Fibroblast of skin of scalp (primary cell): ENCODE measurements around the gene FNDC5.

Experiments used
- DNase-seq: peaks from one replicate; pipeline ENCODE4 v3.0.0-alpha.2; 2013

FNDC5 gene

DNA sequence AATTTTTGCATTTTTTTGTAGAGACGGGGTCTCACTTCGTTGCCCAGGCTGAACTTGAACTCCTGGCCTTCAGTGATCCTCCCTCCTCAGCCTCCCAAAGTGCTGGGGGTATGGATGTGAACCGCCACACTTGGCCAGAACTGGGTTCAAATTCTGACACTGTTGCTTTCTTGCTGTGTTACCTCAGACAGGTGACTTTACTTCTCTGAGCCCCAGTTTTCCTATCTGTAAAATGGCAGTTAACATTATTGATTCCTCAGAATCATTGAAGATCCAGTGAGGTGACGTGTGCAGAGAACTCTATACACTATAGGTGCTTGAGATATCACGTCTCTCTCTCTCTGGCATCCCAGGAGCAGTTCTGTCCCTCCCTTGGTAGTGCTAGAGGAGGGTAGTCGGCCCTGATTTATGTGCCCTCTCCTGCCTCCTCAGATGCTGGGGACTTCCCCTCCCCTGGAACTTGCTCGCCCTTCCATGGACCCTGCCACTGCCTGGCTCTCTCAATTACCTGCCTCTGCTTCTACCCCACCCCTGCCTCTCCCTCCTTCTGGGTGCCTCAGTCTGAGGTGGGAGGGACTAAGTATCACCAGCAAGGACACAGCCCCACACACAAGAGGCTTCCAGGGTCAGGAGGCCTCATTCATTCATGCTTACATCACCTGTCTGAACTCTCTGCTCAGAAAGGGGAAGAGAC, 12.8 kb upstream of the FNDC5 start:
- DNase-seq, result no peak

DNA sequence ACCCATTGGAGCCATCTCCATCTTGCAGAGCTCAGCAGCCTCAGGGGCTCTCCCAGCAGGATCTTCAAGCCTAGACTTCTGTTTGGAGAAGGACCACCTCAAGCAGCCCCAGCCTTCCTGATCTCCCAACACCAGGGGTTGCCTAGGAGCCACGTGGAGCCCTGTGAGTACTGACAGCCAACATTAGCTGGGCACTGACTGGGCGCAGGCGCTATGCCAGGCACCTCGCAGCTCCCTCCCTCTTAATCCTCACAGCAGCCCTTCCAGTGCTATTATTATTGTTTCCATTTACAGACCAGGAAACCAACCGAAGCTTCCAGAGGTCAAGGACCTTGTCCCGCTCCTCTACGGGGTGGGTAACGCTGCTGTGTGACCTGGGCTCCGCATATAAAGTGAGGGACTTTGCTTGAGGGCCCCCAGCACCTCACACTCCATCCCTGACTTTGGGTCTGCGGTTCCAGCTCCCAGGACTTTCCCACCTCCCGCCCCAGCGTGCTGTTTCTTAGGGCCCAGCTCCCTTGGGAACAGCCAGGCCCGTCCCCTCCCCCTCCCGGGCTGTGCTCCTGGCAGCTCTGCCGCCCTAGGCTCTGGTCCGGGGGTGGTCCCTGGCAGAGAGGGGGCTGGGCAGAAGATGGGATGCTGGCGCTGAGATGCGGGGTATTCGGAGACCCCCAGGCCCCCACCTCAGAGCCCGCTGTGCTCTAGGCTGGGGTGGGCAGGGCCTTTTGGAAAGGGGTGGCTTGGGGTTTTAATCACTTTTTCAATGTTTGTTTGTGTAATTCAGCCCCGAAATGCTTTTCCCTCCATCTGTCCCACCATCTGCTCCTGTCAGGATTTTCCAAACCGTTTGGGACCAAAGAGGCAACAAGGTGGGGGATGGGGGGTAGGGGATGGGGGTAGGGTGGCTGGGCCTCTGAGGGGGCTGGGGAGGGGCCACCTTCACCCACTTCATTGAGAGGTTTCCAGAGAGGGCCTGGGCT, 11.4 kb upstream of the FNDC5 start:
- DNase-seq, result no peak

DNA sequence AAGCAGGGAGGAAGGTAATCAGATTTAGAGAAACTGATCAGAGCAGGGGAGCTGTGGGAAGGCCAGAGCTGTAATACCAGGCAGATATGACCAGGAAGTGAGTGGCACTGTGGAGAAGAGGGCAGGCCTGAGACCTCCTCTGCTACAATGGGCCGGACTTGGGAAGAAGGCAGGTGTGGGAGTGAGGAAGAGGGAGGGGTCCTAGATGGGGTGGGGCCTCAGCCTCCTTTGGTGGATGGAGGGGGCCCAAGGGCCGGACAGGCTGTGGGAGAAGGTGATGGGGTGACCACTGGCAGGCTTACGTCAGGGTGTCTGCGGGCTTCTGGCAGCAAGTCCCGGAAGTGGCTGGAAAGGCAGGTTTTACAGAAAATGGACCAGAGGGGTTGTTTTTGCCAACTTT, 10.6 kb upstream of the FNDC5 start:
- DNase-seq, result no peak

DNA sequence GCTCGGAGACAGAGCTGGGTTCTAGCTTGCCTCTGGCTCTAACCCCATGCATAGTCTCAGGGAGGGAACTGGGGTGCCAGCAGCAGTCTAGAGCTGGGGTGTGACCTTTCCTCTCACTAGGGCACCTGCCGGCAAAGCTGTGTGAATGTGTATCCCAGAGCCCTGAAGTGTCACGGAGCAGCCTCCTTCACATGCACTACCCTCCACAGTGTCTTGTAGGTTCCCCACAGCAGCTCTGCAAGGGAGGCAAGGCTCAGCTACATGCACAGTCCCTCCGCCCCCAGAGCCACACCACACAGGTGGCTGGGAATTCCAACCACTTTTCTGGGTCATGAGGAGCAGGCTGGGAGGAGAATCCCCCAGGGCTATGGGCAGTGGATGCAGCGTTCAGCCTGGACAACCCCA, 7.9 kb upstream of the FNDC5 start:
- DNase-seq, result no peak

DNA sequence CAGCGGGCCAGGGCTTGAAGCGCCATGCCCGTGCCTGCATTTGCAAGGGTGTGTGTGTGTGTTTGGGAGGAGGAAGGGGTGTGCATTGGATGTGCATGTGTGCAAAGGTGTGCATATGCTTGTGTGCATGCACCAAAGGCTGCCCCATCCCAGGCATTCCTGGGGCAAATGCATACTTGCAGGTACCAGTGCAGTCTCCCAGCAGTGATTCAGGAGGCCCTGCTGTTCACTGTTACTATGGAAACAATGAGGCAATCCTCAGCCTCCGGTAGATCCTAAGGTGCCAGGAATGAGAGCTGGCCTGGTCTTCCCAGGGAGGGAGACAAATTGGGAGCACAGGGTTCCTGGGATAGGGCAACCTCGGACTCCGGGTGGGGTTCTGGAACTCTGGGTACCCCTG, 7.5 kb upstream of the FNDC5 start:
- no peak for DNase-seq

DNA sequence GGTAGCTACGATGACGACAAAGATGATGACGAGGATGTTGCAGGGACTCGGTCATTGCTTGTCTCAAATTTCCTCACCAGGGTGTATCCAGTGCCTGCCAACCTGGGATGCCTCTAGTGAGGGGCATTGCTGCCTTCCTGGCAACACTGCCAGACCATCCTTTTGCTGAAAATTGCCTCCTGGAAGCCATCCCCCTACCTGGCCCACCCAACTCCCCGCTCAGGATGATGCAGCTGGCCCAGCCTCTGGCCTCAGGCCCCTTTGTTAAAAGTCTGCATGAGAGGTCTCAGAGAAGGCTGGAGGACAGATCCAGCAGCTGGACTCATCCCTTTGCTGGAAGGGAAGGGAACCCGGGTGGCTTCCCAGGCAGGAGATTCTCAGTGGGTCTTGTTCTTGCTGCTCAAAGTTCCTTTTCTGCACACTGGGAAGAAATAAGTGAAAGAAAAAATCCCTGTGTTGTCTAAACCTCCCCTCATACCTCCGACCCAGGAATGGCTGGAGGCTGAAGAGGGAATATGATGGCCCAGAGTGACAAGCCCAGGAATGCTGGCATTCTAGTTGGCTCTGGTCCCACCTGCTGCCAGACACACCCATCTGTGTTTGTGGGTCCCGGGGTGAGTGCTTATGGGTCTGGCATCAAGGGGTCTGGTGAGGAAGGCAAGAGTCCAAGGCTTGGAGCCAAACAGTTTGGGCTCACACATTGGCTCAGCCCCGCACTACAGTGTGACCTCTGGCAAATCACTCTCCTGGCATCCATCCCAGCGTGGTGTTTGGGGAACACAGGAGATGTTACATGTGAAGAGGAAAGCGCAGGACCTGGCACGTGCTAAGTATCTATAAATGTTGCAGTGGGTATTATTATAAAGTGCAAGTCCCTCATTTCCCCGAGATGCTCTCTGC, 6.7 kb upstream of the FNDC5 start:
- DNase-seq, result no peak

DNA sequence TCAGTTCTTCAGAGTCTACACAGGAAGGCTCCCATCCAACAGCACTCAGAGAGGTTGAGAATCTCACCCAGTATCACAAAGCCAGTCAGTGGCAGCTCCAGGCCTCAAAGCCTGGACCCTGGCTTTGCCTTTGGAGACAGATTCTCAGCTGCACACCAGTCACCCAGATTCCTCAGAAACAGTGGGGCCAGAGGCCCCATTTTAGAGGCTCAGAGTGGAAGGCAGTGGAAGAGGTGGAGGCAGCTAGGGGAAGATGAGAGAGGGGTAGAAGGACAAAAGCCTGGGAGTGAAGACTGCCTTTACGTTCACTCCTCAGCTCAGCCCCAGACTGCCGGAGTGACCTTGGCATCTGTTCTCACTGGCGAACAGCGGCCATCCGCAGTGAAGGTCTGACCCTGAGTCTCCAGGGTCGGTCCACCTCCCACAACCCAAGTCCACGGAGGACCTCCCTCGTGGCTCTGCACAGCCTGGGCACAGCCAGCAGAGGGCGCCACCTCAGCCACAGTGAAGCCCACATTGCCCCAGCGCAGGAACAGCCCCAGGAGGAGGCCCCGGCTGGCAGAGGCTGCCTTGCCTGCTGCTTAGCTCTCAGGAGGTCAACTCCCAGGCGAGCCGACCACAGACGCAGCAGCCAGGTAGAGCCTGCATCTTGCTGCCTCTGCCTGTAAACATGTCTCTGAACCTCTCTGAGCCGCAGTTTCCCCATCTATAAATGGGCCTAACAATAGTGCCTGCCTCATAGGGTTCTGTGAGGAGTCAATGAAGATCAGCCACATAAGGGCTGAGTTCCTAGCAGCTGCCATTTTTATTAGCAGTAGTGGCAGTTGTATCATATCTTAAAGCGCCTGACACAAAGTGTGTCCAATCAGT, 5.9 kb upstream of the FNDC5 start:
- DNase-seq, result peak; percentile 43

DNA sequence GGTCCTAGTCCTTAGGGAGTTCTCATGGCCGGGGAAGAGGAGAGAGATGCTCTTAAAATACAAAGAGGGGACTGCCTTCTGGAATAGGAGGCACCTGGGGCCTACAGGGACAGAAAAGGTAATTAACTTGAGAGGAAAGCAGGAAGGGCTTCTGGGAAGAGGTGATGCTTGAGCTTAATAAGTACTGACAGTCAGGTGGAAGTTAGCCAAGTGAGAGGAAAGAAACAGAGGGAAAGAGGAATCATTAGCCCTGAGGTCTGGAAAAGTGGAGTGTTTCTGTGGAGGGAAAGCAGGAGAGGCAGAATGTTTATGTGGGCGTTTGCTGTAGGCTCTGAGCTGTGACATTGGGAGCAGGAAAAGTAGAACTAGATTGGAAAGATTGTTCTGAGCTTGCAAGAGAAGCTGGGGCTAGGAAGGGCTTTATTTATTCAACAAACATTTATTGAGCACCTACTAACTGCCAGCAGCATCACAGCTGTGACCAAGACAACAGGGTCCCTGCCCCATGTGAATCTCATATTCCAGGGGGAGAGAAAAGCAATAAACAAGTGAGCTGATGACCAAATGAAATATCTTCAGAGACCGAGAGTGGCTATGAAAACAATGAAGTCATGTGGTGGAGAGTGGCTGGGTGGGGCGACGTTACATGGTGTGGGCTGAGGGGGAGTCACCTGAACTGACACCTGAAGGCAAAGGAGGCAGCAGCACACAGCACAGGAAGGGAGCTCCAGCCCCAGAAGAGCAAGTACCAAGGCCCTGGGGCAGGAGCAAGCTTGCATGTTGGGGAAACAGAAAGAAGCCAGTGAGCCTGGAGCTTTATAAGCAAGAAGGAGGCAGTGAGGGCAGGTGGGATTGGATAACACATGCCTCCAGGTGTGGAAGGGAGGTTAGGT, 4.4 kb upstream of the FNDC5 start:
- DNase-seq, result no peak

DNA sequence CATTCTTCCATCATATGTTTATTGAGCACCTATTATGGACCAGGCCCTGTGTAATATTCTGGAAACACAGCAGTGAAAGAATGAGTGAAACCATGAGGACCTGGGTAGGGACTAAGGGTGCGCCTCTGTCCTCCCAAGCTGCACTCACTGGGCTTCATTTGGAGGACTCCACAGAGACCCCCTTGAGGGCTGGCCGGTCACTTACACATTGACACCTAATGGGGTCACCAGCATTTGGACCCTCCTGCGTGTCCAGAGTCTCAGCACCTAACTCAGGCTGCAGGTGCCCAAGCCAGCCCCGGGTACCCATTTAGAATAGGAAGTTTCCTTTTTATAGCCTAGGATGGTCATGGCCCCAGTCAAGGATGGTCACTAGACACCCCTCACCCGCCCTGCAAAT, 2.8 kb upstream of the FNDC5 start:
- DNase-seq, result no peak

DNA sequence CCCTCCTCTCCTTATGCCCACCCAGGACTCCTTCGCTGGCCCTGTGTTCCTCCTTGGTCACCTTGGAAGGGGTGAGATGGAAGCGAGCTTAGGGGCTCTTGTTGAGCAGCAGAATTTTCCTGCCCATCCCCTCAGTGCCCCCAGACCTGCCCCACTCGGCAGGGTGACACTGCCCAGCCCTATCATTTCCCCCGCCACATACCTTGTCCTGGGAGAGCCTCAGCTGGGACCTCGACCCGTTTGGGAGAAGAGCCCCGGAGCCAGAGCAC, 1.4 kb upstream of the FNDC5 start:
- DNase-seq, result no peak

DNA sequence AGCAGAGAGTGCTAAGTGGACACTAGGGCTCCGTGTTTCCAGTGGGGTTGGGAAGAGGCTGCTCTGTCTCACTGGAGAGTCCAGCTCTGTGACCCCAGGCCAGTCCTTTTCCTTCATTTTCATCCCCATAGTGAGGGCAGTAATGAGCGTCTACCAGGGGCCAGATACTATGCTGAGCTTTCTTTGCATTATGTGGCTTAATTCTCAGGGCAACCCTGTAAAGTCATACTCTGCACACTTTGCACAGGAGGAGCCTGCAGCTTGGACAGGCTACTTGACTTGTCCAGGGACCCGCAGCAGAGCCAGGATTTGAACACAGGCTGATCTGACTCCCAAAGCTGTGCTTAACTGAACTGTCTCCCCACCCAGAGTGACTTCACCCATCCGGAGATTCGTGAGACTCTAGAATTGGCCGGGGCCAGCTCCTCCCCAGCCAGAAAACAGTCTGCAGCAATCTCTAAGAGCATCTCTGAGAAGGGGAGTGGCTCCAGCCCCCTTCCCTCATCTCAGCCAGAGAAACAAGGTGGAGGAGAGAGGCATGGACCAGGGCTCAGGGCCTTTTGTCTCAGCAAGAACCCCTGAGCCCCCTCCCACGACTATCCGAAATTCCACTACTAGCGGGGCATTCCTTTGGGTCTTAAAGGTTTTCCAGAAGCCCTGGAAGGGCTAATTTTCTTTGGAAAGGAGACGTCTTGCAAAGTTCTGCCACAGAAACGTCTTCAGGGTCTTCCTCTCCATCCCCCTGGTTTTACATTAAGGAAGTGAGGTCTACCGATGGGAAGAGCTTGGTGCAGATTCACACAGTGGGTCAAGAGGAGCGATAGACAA, 866 bp upstream of the FNDC5 start:
- peak; percentile 34 for DNase-seq

DNA sequence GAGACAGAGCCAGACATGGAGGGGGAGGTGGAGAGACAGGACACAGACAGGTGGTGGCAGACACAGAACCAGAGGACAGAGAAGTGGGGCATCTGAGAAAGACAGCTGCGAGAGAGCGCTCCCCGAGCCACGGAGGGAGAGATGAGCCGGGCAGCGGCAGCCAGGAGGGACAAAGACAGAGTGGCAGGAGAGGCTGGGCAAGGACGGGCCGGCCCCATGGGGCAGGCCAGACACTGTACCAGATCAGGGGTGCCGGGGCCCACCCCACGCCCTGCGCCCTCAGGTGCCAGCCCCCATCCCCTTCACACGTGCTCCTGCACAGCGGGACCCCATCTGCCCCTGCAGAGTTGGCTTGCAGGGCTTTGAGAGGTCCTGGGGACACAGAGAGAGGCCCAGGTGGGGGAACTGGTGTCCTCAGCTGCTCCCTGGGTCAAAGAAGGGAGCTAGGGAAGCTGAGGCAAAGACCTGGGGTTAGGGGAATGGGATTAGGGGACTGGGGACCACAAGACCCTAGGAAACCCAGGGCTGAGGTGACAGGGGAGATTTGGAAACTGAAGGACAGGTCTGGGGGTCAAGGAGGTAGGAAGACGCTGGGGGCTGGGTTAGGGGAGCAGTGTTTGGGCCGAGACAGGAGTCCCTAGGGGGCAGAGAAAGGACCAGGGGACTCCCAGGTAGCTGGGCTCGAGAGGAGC, 643 bp downstream of the FNDC5 start:
- no peak for DNase-seq

DNA sequence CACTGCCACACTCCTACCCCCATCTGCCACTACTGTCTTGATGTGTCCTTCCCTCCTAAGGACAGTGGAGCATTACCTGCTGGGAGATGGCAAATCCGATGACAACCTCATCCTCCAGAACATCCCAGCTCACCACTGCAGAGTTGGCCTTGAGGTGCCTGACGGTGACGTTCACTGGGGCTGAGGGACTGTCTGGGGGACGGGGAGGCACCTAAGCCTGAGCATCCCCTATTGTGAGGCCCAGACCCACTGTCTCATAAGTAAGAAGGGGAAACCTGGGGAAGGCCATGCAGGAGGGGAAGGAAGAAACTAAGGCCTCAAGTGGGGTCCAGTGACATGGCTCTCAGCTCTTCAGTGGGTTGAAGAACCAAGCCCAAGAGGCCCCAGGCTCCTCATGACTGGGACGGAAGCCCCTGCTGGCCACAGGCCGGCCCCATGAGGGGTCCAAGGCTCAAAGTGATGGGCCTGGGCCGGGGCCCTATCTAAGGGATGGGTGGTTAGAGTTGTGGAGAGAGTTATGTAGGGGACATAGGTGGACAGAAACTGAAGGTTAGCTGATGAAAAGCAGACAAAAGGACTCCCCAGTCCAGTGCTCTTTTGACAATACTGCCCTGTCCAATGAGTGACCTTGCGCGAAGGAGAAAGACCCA, 1.8 kb downstream of the FNDC5 start:
- no peak for DNase-seq

DNA sequence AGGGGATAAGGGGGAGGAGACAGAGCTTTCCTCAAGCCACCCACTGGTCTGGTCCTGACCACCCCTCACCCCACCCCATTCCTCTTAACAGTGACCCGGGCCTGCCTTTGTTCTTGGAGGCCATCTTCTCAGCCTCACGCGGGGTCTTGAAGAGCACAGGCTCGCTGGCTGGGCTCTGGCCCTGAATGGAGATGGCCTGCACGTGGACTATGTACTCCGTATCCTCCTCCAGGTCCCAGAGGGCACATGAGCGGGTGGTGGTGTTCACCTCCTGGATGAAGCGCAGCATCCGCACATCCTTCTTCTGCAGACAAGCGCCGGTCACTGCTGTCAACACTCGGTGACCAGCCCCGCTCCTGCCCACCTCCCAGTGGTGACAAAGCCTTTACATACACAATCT, 2.6 kb downstream of the FNDC5 start:
- no peak for DNase-seq

DNA sequence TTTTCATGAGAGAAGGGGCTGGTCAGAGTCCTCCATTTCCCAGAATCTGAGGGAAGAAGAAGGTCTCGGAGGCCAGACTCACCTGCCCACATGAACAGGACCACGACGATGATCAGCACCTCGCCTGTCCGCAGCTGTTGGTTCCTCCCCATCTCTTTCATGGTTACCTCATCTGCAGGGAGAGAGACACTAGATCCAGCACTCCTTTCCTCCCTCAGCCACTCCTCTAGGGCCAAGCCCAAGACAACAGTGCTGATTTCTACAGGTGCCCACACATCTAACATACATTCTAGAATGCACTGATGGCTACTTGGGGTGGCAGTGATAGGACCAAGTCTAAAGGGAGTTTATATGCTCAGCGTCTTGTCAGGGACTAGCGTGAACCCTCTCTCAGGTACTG, 3.0 kb downstream of the FNDC5 start:
- no peak for DNase-seq

DNA sequence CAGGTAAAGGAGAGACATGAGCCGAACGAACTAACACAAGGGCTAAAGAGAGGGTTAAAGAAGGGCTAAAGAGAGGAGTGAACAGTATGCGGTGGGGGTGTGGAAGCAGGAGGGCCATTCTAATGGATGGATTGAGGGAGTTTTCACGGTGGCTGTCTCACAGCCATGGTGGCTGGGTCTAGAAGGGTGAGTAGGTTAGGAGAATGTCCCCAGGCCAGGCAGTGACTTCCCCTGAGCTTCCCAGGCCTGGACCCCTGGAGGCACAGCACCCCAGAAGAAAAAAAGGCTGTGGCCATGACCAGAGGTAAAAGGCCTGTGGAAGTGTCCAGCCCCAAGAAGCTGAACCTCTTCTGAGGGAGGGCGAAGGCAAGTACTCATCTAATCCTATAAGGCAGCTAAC, 3.6 kb downstream of the FNDC5 start:
- DNase-seq, result no peak

DNA sequence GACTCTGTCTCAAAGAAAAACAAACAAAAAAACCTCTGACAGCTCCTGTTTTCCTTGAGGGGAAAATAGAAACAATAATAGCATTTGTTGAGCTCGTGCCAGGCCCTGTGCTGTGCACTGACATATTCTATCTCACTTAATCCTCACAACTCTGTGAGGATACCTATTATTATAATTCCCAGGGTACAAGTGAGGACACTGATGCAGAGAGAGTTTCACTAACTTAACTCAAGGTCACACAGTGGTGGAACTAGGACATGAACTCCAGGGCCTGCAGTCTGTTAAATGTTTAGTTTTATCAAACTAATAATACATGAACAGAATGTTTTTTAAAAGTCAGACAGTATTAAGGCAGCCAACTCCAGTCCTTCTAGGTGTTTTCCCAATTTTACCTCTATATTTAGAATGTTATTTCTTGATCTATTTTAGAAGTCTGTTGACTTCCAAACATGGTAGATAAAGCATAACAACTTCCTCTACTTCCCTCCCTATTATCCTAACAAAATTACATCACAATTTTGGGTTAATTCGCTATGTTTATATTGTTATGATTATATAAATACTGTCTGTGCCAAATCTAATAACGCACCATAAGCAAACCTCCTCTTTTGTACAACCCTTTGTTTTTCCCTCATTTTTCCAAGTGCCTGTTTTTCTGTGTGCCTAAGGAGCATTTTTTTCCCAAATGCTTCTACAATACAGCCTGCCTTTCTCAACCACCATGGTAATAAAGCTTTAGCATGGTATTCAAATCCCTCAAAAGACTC, 4.9 kb downstream of the FNDC5 start:
- DNase-seq, result no peak

DNA sequence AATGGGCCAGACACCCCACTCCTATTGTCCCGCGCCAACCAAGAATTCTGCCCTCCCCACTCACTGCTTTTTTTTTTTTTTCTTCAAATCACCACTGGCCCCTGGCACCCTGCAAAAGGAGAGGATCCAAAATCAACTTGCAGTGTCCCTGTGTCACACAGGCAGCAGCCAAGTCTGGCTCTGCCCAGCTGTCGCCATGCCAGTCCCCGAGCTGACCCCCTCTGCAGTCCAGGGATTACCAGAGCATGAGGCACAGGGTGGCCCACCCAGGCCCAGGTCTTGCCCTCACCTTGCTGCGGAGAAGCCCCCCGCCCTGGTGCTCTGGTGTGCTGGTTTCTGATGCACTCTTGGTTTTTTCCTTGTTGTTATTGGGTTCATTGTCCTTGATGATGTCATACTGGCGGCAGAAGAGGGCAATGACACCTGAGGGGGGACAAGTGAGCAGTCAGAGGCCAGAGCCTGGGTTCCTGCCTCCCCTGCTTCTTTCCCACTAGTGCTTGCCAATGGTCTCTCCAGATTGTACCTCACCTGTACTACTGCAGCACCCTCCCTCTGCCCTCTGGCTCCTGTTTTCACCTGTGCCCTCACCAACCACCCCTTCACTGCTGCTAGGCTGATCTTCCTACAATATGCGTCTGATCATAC, 6.2 kb downstream of the FNDC5 start:
- no peak for DNase-seq
